HG03558 (cell line): Measurements from ENCODE around the gene UFC1.

ENCODE experiments used
- ATAC-seq: cut with Tn5 transposase; IDR thresholded peaks from one replicate; pipeline ENCODE4 v1.9.1; 2021; ENCODE audit warnings: moderate number of reproducible peaks; ENCODE audit not compliant: unreplicated experiment; ENCODE audit errors: extremely low read depth

UFC1 gene

DNA sequence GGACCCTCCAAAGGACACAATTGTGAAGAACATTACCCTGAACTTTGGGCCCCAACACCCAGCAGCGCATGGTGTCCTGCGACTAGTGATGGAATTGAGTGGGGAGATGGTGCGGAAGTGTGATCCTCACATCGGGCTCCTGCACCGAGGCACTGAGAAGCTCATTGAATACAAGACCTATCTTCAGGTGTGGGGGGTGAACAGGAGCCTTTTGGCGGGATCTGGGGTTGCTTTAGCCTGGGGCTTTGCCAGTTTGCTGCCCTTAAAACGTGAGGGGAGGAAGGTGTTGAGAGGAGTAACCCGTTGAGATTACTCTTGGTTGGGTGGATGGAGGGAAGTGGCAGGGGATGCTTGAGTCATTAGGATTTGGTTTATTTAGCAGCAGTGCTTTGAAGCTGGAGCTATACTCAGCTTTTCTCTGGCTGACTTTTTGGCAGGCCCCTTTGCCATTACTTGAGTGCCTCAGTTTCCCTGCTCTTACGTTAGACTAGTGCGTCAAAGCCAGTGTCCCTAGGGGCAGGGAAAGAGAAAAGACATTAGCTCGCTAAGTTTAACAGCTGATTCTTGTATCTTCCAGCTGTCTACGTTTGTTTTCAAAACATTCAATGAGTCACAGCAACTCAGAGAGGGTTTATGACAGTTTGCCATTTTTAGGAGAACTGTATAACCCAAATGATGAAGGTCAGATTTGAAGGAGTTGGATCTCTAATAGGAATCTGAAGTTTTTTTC lies 52.8 kb downstream of the UFC1 start:
- ATAC-seq = no peak

- ATAC-seq = no peak
Observed at GRCh38 chr1:161207173-161207572, 53.4 kb downstream of the UFC1 start.
